ENCODE measurements around the gene TSC22D4.
A peak's percentile ranks its signal among the peaks of the same experiment; 100 is the strongest.
"Not testable (repeated sequence)": the region's sequence is repeated elsewhere in the genome, so short reads cannot be mapped to it uniquely, and the experiment has no call there.

The TSC22D4 gene

DNA sequence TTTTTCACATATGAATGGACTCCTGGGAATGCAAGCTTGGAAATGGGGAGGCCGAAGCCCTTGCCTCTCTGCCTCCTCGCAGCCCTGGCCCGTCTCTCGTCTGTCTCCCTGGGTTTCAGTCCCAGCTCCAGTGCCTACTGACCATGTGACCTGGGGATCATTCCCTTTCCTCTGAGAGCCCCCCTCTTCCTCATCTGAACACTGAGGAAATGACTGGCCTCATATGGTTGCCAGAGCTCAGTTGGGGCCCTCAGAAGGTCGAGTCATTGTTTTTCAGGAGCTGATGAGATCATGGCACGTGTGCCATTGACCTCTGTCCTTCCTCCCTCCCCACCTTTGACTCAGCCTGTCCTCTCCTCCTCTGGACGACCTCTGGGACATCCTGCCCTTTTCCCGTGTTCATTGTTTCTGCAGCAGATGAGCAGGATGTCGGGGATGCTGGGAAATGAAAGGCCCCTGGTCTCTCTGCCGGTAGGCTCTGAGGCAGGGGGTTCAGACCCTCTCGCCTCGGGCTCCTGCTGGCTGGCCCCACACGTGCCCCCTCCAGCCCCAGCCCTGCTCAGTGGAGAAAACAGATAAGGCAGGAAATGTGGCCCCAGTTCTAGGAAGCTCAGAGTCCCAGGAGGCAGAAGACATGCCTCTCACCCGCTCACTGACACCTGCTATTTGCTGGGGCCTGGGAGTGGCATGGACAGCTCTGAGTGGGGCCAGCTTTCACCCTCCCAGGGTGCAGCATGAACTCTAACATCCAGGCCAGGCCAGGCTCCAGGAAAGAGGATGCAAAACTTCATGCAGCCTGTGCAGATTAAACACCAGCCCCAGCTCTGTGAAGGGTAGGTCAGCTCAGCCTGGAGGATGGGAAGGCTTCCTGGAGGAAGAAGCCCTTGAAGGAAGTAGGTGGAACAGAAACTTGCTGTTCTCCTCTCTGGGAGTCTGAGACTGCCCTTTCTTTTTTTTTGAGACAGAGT, 34.4 kb downstream of the TSC22D4 start:
- TF ChIP-seq, protein P1, sequence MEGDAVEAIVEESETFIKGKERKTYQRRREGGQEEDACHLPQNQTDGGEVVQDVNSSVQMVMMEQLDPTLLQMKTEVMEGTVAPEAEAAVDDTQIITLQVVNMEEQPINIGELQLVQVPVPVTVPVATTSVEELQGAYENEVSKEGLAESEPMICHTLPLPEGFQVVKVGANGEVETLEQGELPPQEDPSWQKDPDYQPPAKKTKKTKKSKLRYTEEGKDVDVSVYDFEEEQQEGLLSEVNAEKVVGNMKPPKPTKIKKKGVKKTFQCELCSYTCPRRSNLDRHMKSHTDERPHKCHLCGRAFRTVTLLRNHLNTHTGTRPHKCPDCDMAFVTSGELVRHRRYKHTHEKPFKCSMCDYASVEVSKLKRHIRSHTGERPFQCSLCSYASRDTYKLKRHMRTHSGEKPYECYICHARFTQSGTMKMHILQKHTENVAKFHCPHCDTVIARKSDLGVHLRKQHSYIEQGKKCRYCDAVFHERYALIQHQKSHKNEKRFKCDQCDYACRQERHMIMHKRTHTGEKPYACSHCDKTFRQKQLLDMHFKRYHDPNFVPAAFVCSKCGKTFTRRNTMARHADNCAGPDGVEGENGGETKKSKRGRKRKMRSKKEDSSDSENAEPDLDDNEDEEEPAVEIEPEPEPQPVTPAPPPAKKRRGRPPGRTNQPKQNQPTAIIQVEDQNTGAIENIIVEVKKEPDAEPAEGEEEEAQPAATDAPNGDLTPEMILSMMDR (conservative IDR thresholded peaks at IDR 0.05), result no peak
- no peak overlapping the region for H3K27ac ChIP-seq

GRCh38 chr7:100443096-100443840, 35.7 kb downstream of the TSC22D4 start:
- TF ChIP-seq, protein P1 (conservative IDR thresholded peaks at IDR 0.05), result no peak
- no peak overlapping the region for H3K27ac ChIP-seq

DNA sequence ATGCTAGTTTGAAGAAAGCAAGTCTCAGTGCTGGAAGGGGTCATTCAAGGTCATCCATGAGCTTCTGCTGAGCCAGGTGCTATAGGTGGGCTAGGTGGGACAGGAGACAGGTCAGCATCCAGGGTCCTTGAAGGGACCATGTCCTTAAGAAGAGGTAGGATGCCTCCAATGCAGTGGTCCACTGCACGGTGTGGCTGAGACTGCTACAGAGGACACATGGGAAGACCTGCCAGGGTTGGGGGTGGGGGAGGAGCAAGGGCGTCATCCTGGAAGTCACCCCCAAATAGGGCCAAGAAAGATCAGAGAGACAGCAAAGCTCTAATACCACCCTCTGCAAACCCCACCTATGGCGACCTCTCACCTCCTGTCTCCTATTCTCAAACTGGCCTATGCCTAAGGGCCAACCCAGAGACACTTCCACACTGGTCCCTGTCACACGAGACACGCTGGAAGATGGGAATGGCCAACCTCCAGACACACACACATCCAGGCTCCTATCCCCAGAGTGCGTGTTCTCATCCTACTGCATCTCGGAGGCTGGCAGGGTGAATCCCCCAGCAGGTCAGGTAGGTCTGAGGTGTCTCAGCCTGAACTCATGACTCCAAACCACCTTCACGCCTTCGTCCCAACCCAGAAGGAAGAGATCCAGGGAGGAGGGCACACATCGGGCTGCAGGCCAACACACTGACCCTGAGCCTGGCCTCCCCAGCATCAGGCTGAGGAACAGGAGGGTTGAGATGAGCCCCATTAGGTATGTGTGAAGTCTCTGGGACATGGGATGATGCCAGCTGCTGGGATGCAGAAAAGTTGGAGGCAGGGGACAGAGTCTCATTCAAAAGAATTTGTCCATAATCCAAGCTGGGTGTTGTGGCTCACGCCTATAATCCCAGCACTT, 37.1 kb downstream of the TSC22D4 start:
- H3K27ac ChIP-seq, result no peak overlapping the region
- TF ChIP-seq, protein P1 (conservative IDR thresholded peaks at IDR 0.05), result no peak

DNA sequence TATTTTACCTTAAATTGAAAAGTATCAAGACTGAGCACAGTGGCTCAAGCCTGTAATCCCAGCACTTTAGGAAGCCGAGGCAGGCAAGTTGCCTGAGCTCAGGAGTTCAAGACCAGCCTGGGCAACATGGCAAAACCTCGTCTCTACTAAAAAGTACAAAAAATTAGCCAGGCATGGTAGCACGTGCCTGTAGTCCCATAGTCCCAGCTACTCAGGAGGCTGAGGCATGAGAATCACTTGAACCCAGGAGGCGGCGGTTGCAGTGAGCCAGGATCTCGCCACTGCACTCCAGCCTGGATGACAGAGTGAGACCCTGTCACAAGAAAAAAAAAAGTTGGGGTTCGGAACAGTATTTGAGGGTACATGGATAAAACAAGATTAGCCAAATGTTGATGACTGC, 39.8 kb downstream of the TSC22D4 start:
- H3K27ac ChIP-seq, result not testable (repeated sequence)

DNA sequence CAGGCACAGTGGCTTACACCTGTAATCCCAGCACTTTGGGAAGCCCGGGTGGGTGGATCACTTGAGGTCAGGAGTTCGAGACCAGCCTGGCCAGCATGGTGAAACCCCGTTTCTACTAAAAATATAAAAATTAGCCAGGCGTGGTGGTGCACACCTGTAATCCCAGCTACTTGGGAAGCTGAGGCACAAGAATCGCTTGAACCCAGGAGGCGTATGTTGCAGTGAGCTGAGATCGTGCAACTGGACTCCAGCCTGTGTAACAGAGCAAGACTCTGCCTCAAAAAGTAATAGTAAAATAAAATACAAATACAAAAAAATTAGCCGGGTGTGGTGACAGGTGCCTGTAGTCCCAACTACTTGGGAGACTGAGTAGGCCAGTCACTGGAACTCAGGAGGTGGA, 40.3 kb downstream of the TSC22D4 start:
- not testable (repeated sequence) for H3K27ac ChIP-seq

DNA sequence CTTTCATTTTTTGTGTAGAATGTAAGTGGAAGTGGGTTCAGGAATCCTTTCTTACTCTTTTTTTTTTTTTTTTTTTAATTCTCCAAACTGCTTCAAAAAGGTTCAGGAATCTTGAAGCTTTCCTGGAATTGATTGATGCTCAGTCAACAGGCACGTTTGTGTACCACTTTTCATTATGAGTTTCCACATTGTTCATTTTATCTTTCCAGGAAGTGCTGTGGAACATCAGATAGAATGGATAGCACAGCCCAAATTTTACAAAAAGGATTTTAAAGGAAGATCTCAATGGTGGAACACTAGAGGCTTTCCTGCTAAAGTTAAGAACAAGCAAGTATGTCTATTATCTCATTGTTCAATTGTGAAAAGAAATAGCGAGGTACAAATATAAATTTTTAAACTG, 40.8 kb downstream of the TSC22D4 start:
- no peak overlapping the region for H3K27ac ChIP-seq
- TF ChIP-seq, protein P1 (conservative IDR thresholded peaks at IDR 0.05), result no peak

DNA sequence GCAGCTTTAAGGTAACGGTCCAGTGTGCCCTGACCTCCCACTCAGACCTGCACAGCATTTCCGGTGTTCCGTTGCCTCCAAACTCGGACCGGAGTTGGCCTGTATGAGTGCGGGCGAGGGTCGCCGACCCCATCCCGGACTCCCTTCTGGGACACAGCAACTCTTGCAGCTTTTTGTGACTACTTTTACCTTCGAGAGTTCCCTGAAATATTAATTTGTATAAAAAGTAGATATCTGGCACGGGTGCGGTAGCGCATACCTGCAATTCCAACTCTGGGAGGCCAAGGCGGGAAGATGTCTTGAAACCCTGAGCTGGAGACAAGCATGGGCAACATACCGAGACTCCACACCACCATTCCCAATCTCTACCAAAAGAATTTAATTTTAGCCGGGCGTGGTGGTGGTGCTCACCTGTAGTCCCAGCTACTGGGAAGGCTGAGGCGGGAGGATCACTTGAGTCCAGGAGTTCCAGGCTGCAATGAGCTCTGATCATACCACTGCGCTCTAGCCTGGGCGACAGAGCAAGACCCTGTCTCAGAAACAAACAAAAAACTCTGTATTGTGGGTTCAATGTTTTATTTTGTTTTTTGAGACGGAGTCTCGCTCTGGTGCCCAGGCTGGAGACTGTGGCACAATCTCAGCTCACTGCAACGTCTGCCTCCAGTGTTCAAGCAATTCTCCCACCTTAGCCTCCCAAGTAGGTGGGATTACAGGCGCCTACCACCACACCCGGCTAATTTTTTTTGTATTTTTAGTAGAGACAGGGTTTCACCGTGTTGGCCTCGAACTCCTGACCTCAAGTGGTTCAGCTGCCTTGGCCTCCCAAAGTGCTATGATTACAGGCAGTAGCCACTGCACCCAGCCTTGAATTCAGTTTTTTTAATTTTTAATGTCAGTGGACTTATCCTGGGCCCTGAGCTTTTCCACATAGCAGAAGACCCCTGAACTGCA, 41.6 kb downstream of the TSC22D4 start:
- TF ChIP-seq, protein P1 (conservative IDR thresholded peaks at IDR 0.05), result no peak
- H3K27ac ChIP-seq, result peak overlapping the region; percentile 100

Data from VCaP (cell line).